Left ventricle myocardium inferior (tissue), 1 donor: ENCODE results near the gene EDN1. TPM values are rescaled to one million over a fixed set of nuclear protein-coding genes. Genes with fewer than 3 reads are reported as not detected.

Experiments
- DNase-seq: peaks from one replicate; pipeline ENCODE4 v3.0.0-alpha.2; 2020
- H3K27ac ChIP-seq: fragments of 200-600 bp; replicated peaks from 2 replicates; pipeline ENCODE4 v1.8.0; 2021
- H3K27me3 ChIP-seq: fragments of 200-600 bp; 2 replicates; pipeline ENCODE4 v1.8.0; 2021; ENCODE audit warnings: low read depth
- H3K36me3 ChIP-seq: fragments of 200-600 bp; 2 replicates; pipeline ENCODE4 v1.8.0; 2021
- H3K4me1 ChIP-seq: fragments of 200-600 bp; 2 replicates; pipeline ENCODE4 v1.8.0; 2021
- H3K4me3 ChIP-seq: fragments of 200-600 bp; 2 replicates; pipeline ENCODE4 v1.8.0; 2021; ENCODE audit warnings: mild to moderate bottlenecking, moderate library complexity
- H3K9me3 ChIP-seq: fragments of 200-600 bp; replicated peaks from 2 replicates; pipeline ENCODE4 v1.8.0; 2021
- CTCF ChIP-seq: fragments of 200-600 bp; IDR thresholded peaks from 2 replicates; pipeline ENCODE4 v1.8.0; 2021; ENCODE audit warnings: antibody characterized with exemption, mild to moderate bottlenecking, borderline replicate concordance
- intact Hi-C: fragments of 100-400 bp; cut with micrococcal nuclease; formaldehyde crosslinking; loops from one replicate; pipeline ENCODE4 v1.11.0; 2022
- total RNA-seq: library from RNA; stranded (reverse); fragmentation: NEBNext Ultra II Directional; extraction: Animal tissue kit (Norgen Biotek cat#: 25700); gene quantifications from one replicate; pipeline ENCODE4 v1.2.1, GENCODE V29; 2021
- donor health status: DM: no; HTN: yes; CAD: no; lungs with severe emphysema.

EDN1 gene
- total RNA-seq, 1 donor from 2014 or later = 5.9 TPM

GRCh38 chr6:12264671-12265070, 25.5 kb upstream of the EDN1 start:
- no peaks in the 10 kb centered on the region for H3K36me3 ChIP-seq
- no peak for TF ChIP-seq CTCF
- H3K27ac ChIP-seq = no peak overlapping the region
- no peaks in the 10 kb centered on the region for H3K4me1 ChIP-seq
- DNase-seq = no peak
- no peaks in the 10 kb centered on the region for H3K27me3 ChIP-seq
- no peaks in the 10 kb centered on the region for H3K9me3 ChIP-seq
- H3K4me3 ChIP-seq = no peak overlapping the region
- intact Hi-C loops = no loop called here

DNA sequence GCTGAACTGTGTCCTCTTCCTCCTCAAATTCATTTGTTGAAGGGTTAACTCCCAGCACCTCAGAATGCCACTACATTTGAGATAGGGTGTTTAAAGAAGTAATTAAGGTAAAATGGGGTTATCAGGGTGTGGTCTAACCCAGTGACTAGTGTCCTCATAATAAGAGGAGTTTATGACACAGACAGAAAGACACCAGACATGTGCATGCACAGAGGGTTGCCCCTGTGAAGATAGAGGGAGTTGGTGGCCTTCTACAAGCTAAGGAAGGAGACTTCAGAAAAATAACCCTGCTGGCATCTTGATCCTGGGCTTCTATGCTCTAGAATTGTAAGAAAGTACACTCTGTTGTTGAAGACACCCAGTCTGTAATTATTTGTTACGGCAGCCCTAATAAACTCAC, 24.9 kb upstream of the EDN1 start:
- Histone ChIP-seq H3K36me3 (no peaks in the 10 kb centered on the region), H3K27ac (no peak overlapping the region), H3K4me1 (no peaks in the 10 kb centered on the region), H3K4me3 (no peak overlapping the region), H3K9me3 (no peaks in the 10 kb centered on the region), H3K27me3 (no peaks in the 10 kb centered on the region)
- DNase-seq = no peak
- TF ChIP-seq CTCF = no peak
- intact Hi-C loops = no loop called here

DNA sequence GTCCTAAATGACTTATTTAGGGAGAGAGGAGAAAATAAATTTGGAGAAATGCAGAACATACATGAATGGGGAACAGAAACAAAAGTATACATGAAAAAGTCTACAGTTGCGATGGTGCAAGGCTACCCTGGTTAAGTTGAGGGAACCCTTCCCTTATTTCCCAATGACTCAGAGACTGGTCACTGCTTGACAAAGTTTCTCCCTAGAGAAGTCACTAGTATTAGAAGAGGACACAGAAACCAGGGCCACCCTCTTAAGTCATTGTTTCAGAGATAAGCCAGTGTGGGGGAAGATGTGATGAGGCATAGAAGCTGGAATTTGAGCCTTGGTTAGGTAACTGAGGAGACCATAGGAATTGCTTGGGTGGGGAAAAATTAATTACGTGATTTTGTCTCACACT, 24.4 kb upstream of the EDN1 start:
- Histone ChIP-seq H3K27me3 (no peaks in the 10 kb centered on the region), H3K36me3 (no peaks in the 10 kb centered on the region), H3K4me1 (no peaks in the 10 kb centered on the region), H3K9me3 (peaks cover 2% of the 10 kb centered on the region), H3K4me3 (no peak overlapping the region), H3K27ac (no peak overlapping the region)
- DNase-seq = no peak
- no peak for TF ChIP-seq CTCF
- intact Hi-C loops = no loop called here

- Histone ChIP-seq H3K36me3 (no peaks in the 10 kb centered on the region), H3K9me3 (peaks cover 10% of the 10 kb centered on the region), H3K4me3 (no peak overlapping the region), H3K27me3 (no peaks in the 10 kb centered on the region), H3K4me1 (no peaks in the 10 kb centered on the region), H3K27ac (no peak overlapping the region)
- TF ChIP-seq CTCF = no peak
- no peak for DNase-seq
- intact Hi-C loops = no loop called here
These were observed 23.6 kb upstream of the EDN1 start for GRCh38 chr6:12266571-12266970.

DNA sequence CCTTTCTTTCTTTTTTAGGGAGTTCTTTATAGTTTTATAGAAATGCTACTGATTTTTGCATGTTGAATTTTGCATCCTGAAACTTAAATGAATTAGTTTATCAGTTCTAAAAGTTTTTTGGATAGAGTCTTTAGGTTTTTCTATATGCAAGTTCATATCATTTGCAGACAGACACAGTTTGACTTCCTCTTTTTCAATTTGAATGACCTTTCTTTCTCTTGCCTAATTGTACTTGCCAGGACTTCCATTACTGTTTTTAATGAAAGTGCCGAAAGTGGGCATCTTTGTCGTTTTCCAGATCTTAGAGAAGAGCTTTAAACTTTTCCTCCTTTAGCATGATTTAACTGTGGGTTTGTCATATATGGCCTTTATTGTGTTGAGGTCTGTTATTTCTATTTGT, 21.1 kb upstream of the EDN1 start:
- Histone ChIP-seq H3K27me3 (no peaks in the 10 kb centered on the region), H3K36me3 (no peaks in the 10 kb centered on the region), H3K27ac (no peak overlapping the region), H3K4me3 (no peak overlapping the region), H3K9me3 (peaks cover 19% of the 10 kb centered on the region), H3K4me1 (no peaks in the 10 kb centered on the region)
- DNase-seq = no peak
- TF ChIP-seq CTCF = no peak
- intact Hi-C loops = no loop called here
